Stomach (tissue), 9 donors: ENCODE data around the gene MSI2. TPM values are rescaled to one million over a fixed set of nuclear protein-coding genes. Genes with fewer than 3 reads are reported as not detected.

ENCODE experiments used
- DNase-seq, 2 donors: peaks; one replicate each; pipeline versions ENCODE4 v3.0.0 to v3.0.0-alpha.2; 2013 to 2019
- H3K27ac ChIP-seq, 5 donors: fragments of 200-600 bp in 4 of 5; sonication (generic) in 4 of 5; one replicate each; pipeline ENCODE4 v1.5.1; 2013 to 2019; ENCODE audit warnings: mild to moderate bottlenecking in 1 of 5, moderate library complexity in 1 of 5
- H3K27me3 ChIP-seq, 3 donors: fragments of 200-600 bp; sonication (generic); one replicate each; pipeline ENCODE4 v1.5.1; 2017 to 2019; ENCODE audit warnings: mixed run types in 1 of 3
- H3K36me3 ChIP-seq, 4 donors: fragments of 200-600 bp; sonication (generic); 1 replicate in 3 of 4; 2 replicates in 1 of 4; pipeline ENCODE4 v1.5.1; 2016 to 2019
- H3K4me1 ChIP-seq, 4 donors: fragments of 200-600 bp; sonication (generic); one replicate each; pipeline ENCODE4 v1.5.1; 2016 to 2019
- H3K4me3 ChIP-seq, 4 donors: fragments of 200-600 bp; sonication (generic) in 3 of 4; one replicate each; pipeline ENCODE4 v1.5.1; 2016 to 2019; ENCODE audit warnings: mild to moderate bottlenecking in 1 of 4
- H3K9me3 ChIP-seq, 4 donors: fragments of 200-600 bp; sonication (generic); one replicate each; pipeline ENCODE4 v1.5.1; 2016 to 2019
- EP300 ChIP-seq: sonication (generic); formaldehyde crosslinking; IDR thresholded peaks from one replicate; pipeline ENCODE4 v1.6.1; 2017; ENCODE audit warnings: antibody characterized with exemption
- POLR2A ChIP-seq, 4 donors: fragments of 450-650 bp; IDR thresholded peaks; one replicate each; pipeline ENCODE4 v1.6.1; 2016; ENCODE audit warnings: antibody characterized with exemption in 4 of 4, control low read depth in 2 of 4, mild to moderate bottlenecking in 1 of 4, moderate library complexity in 1 of 4
- POLR2AphosphoS5 ChIP-seq, 3 donors: sonication (generic); formaldehyde crosslinking; IDR thresholded peaks; one replicate each; pipeline ENCODE4 v1.6.1; 2016; ENCODE audit warnings: antibody characterized with exemption in 3 of 3
- WGBS, 5 donors: extraction: QIAGEN DNeasy Blood & Tissue Kit in 3 of 5; methylation state at CpG; one replicate each; pipeline versions ENCODE4 v1.1.5 to v1.1.7; 2013 to 2018; 5-methylcytosine and 5-hydroxymethylcytosine counted together
- intact Hi-C: fragments of 100-400 bp; cut with DNase I; formaldehyde crosslinking; loops from one replicate; pipeline ENCODE4 v1.15.1; 2023; ENCODE audit warnings: low total_unique reads
- polyA plus RNA-seq, 3 donors: library from polyadenylated mRNA; stranded (reverse); fragments of 200-250 nt; gene quantifications; one replicate each; pipeline ENCODE4 v1.2.3, GENCODE V29; 2013
- total RNA-seq, 5 donors: library from RNA; depleted of rRNA; stranded (reverse); fragments of >200 nt; gene quantifications; one replicate each; pipeline versions ENCODE4 v1.1.0 to v1.2.3, GENCODE V29; 2014 to 2016
- TF ChIP-seq, protein P1 (sequence below), 7 experiments: fragments of 450-650 bp in 4 of 7; fragments of 200-600 bp in 3 of 7; sonication (generic) in 3 of 7; IDR thresholded peaks; one replicate each; pipeline ENCODE4 v1.5.1; 2016 to 2019; ENCODE audit warnings: antibody characterized with exemption in 7 of 7, control low read depth in 2 of 7, mild to moderate bottlenecking in 1 of 7
- donor health status: healthy with polysubstance abuse.
- donor health status: Bipolar disorder and iron deficiency.
- donor health status: healthy.

Gene MSI2
- total and polyA plus RNA-seq, 8 donors, result 8.3 to 72.4 (median 22.9) TPM

- H3K9me3 ChIP-seq, result peaks cover 0 to 26% (median 5%) of the 10 kb centered on the region in 4 donors
- H3K27me3 ChIP-seq, result peaks cover 0 to 5% (median 0%) of the 10 kb centered on the region in 3 donors
- H3K4me1 ChIP-seq, result no peaks in the 10 kb centered on the region
- no peak overlapping the region for H3K27ac ChIP-seq
- TF ChIP-seq EP300 (no peak), POLR2A (IDR thresholded peaks at IDR 0.05) (no peak), POLR2AphosphoS5 (IDR thresholded peaks at IDR 0.05) (no peak)
- TF ChIP-seq, protein P1, sequence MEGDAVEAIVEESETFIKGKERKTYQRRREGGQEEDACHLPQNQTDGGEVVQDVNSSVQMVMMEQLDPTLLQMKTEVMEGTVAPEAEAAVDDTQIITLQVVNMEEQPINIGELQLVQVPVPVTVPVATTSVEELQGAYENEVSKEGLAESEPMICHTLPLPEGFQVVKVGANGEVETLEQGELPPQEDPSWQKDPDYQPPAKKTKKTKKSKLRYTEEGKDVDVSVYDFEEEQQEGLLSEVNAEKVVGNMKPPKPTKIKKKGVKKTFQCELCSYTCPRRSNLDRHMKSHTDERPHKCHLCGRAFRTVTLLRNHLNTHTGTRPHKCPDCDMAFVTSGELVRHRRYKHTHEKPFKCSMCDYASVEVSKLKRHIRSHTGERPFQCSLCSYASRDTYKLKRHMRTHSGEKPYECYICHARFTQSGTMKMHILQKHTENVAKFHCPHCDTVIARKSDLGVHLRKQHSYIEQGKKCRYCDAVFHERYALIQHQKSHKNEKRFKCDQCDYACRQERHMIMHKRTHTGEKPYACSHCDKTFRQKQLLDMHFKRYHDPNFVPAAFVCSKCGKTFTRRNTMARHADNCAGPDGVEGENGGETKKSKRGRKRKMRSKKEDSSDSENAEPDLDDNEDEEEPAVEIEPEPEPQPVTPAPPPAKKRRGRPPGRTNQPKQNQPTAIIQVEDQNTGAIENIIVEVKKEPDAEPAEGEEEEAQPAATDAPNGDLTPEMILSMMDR (IDR thresholded peaks at IDR 0.05), result no peak
- H3K36me3 ChIP-seq, result no peaks in the 10 kb centered on the region
- intact Hi-C loops, result no loop called here
- no peak overlapping the region for H3K4me3 ChIP-seq
- DNase-seq, result no peak
These were observed 46.1 kb upstream of the MSI2 start for GRCh38 chr17:57210224-57210553.

- no peak overlapping the region for H3K4me3 ChIP-seq
- 45 to 79% (median 68%) methylated on average over 3 of the region's 3 CpGs for WGBS, 5 donors
- intact Hi-C loops, result no loop called here
- TF ChIP-seq, protein P1 (IDR thresholded peaks at IDR 0.05), result no peak
- no peak for TF ChIP-seq POLR2A (IDR thresholded peaks at IDR 0.05)
- TF ChIP-seq POLR2AphosphoS5 (IDR thresholded peaks at IDR 0.05), result no peak
- H3K4me1 ChIP-seq, result no peaks in the 10 kb centered on the region
- H3K27me3 ChIP-seq, result peaks cover 0 to 5% (median 0%) of the 10 kb centered on the region in 3 donors
- DNase-seq, result no peak
- peaks cover 0 to 26% (median 5%) of the 10 kb centered on the region in 4 donors for H3K9me3 ChIP-seq
- H3K27ac ChIP-seq, result no peak overlapping the region
- H3K36me3 ChIP-seq, result no peaks in the 10 kb centered on the region
These were observed 45.3 kb upstream of the MSI2 start for GRCh38 chr17:57210972-57211411.

- Histone ChIP-seq H3K4me1 (no peaks in the 10 kb centered on the region), H3K27ac (no peak overlapping the region), H3K36me3 (no peaks in the 10 kb centered on the region), H3K4me3 (no peak overlapping the region), H3K27me3 (peaks cover 0 to 5% (median 0%) of the 10 kb centered on the region in 3 donors), H3K9me3 (peaks cover 0 to 26% (median 5%) of the 10 kb centered on the region in 4 donors)
- intact Hi-C loops, result no loop called here
- TF ChIP-seq, protein P1 (IDR thresholded peaks at IDR 0.05), result no peak
- TF ChIP-seq EP300 (no peak), POLR2AphosphoS5 (IDR thresholded peaks at IDR 0.05) (no peak), POLR2A (IDR thresholded peaks at IDR 0.05) (no peak)
- DNase-seq, result peak in 1 of 2 donors; percentile 5
- 44 to 55% (median 49%) methylated on average over 4 of the region's 4 CpGs for WGBS, 5 donors
These were observed 44.8 kb upstream of the MSI2 start for GRCh38 chr17:57211543-57211942.

DNA sequence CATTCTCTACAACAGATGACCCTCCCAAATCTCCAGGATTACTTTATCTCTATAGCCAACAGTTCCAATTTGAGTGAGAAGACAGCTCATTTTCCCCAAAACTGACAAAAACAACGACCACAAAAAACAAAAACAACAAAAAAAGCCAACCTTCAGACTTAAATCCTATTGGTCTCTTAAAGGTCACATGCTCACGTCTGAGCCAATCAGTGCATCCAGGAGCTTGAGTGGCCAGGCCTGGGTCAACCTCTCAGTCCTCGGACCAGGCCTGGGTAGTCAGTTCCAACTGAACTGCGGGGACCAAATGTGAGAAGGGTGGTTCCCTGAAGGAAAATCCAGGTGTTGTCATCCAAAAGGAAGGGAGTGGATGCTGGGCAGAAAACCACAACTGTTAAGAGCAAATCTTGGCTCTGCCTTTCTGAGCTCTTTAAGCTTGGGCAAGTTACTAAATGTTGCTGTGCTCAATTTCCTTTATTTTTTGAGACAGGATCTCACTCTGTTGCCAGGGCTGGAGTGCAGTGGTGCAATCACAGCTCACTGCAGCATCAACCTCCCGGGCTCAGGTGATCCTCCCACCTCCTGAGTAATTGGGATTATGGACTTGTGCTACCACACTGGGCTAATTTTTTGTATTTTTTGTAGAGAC, 43.0 kb upstream of the MSI2 start:
- no peak overlapping the region for H3K4me3 ChIP-seq
- peaks cover 0 to 14% (median 5%) of the 10 kb centered on the region in 4 donors for H3K9me3 ChIP-seq
- no peaks in the 10 kb centered on the region for H3K4me1 ChIP-seq
- H3K27ac ChIP-seq, result no peak overlapping the region
- no peak for DNase-seq
- TF ChIP-seq, protein P1 (IDR thresholded peaks at IDR 0.05), result no peak
- TF ChIP-seq POLR2A (IDR thresholded peaks at IDR 0.05) (no peak), EP300 (no peak), POLR2AphosphoS5 (IDR thresholded peaks at IDR 0.05) (no peak)
- 82 to 94% (median 89%) methylated on average over 5 of the region's 5 CpGs for WGBS, 5 donors
- no peaks in the 10 kb centered on the region for H3K36me3 ChIP-seq
- peaks cover 0 to 5% (median 0%) of the 10 kb centered on the region in 3 donors for H3K27me3 ChIP-seq
- intact Hi-C loops, result no loop called here
